ENCODE measurements around the gene DLG2. TPM values are rescaled to one million over a fixed set of nuclear protein-coding genes. Genes with fewer than 3 reads are reported as not detected.
"Not testable (repeated sequence)": the region's sequence is repeated elsewhere in the genome, so short reads cannot be mapped to it uniquely, and the experiment has no call there.

The DLG2 gene
- total and polyA plus RNA-seq, 2 of the 8 experiments (the other 6 are each of a cell fraction or from before 2014, with no cell fraction given) = 1.7 to 14.3 TPM

DNA sequence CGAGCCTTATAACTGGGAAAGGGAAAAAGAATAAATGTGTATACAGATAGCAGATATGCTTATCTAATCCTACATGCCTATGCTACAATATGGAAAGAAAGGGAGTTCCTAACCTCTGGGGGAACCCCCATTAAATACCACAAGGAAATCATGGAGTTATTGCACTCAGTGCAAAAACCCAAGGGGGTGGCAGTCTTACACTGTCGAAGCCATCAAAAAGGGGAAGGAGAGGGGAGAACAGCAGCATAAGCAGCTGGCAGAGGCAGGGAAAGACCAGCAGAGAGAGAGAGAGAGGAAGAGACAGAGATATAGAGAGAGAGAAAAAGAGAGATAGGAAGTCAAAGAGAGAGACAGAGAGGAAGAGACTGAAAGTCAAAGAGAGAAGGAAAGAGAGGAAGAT lies 15.5 kb downstream of the DLG2 start:
- H2AK5ac ChIP-seq (ENCODE audit: low read depth, low read length); H3K9ac ChIP-seq (replicated peaks in 1 of 4; ENCODE audit: extremely low read depth in 1 of 4, low read depth in 3 of 4, low read length in 3 of 4); H2BK20ac ChIP-seq (ENCODE audit: low read length); H2BK15ac ChIP-seq (ENCODE audit: low read length); H4K91ac ChIP-seq (replicated peaks; ENCODE audit: insufficient read length, low read length); H3K4me1 ChIP-seq (replicated peaks in 1 of 4; ENCODE audit: control insufficient read depth in 3 of 4, insufficient read depth in 4 of 4, low read length in 3 of 4); H3K4me2 ChIP-seq (ENCODE audit: insufficient read depth in 1 of 2, low read depth in 2 of 2, low read length in 2 of 2); H3K23me2 ChIP-seq (ENCODE audit: low read depth, low read length); H3K14ac ChIP-seq (ENCODE audit: insufficient read length); H3K9me3 ChIP-seq (ENCODE audit: insufficient read depth in 2 of 2, low read depth in 1 of 2, low read length in 1 of 2); H3K56ac ChIP-seq (replicated peaks; ENCODE audit: insufficient read length, low read depth, low read length); H3K23ac ChIP-seq (ENCODE audit: insufficient read length); H4K20me1 ChIP-seq (replicated peaks in 1 of 2; ENCODE audit: control insufficient read depth in 1 of 2, insufficient read depth in 2 of 2, low read length in 2 of 2); H4K8ac ChIP-seq (ENCODE audit: extremely low read depth, insufficient read depth, low read length); H3K79me1 ChIP-seq (ENCODE audit: low read depth, low read length); H3K27me3 ChIP-seq (replicated peaks in 1 of 4; ENCODE audit: control insufficient read depth in 3 of 4, extremely low read depth in 1 of 4, insufficient read depth in 3 of 4, low read length in 3 of 4); H4K5ac ChIP-seq (ENCODE audit: insufficient read length, low read depth, low read length); H2AFZ ChIP-seq (ENCODE audit: low read length); DNase-seq (ENCODE audit: low read depth in 1 of 2, low spot score in 2 of 2); H2BK12ac ChIP-seq (ENCODE audit: low read depth, low read length); H3K27ac ChIP-seq (ENCODE audit: low read depth, low read length); H3K4me3 ChIP-seq (ENCODE audit: extremely low read depth in 1 of 4, insufficient read depth in 2 of 4, low read depth in 3 of 4, low read length in 4 of 4); H3K18ac ChIP-seq (ENCODE audit: extremely low read depth, low read length); H3K4ac ChIP-seq (replicated peaks; ENCODE audit: insufficient read length, low read depth, low read length); H2BK120ac ChIP-seq (replicated peaks; ENCODE audit: low read depth, low read length); FAIRE-seq; H3K79me2 ChIP-seq (ENCODE audit: control insufficient read depth in 1 of 2, insufficient read depth in 2 of 2, low read length in 2 of 2); POLR2A ChIA-PET (ENCODE audit: partially characterized antibody); H2BK5ac ChIP-seq (ENCODE audit: low read depth, low read length): not testable (repeated sequence)
- CTCF ChIA-PET (ENCODE audit: partially characterized antibody) = interaction anchor here (0.6 kb wide), 1 partner anchor 1069 kb away, joined by 3 read pairs; no protein-coding TSS in a partner anchor
- WGBS, 2 experiments (ENCODE audit: extremely low coverage in 1 of 2, insufficient coverage in 1 of 2, insufficient read length in 1 of 2, insufficient replicate concordance in 2 of 2, low coverage in 1 of 2, low lambda C conversion rate in 2 of 2, missing lambda C conversion rate in 1 of 2) = 100% methylated on average over 2 of the region's 2 CpGs; no CpG with 5 or more reads in 1 of the 2 experiments
- peaks cover 0 to 10% (median 0%) of the 10 kb centered on the region in 4 experiments; a peak in 1 of 8 replicates for H3K36me3 ChIP-seq (ENCODE audit: control insufficient read depth in 2 of 4, insufficient read depth in 4 of 4, low read length in 3 of 4)

DNA sequence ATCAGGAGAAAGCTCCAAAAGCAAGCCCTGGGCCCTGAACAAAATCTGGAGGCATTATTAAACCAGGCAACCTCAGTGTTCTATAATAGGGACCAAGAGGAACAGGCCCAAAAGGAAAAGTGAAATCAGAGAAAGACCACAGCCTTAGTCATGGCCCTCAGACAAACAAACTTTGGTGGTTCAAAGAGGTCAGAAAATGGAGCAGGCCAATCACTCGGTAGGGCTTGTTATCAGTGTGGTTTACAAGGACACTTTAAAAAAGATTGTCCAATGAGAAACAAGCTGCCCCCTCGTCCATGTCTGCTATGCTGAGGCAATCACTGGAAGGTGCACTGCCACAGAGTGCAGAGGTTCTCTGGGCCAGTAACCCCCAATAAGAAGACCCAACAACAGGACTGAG lies 17.9 kb downstream of the DLG2 start:
- FAIRE-seq; POLR2A ChIA-PET (ENCODE audit: partially characterized antibody); H3K14ac ChIP-seq (ENCODE audit: insufficient read length); H3K4me3 ChIP-seq (ENCODE audit: extremely low read depth in 1 of 4, insufficient read depth in 2 of 4, low read depth in 3 of 4, low read length in 4 of 4); H3K79me2 ChIP-seq (ENCODE audit: control insufficient read depth in 1 of 2, insufficient read depth in 2 of 2, low read length in 2 of 2); DNase-seq (ENCODE audit: low read depth in 1 of 2, low spot score in 2 of 2); H2BK5ac ChIP-seq (ENCODE audit: low read depth, low read length); H3K79me1 ChIP-seq (ENCODE audit: low read depth, low read length); H3K18ac ChIP-seq (ENCODE audit: extremely low read depth, low read length); H3K4ac ChIP-seq (replicated peaks; ENCODE audit: insufficient read length, low read depth, low read length); H3K4me1 ChIP-seq (replicated peaks in 1 of 4; ENCODE audit: control insufficient read depth in 3 of 4, insufficient read depth in 4 of 4, low read length in 3 of 4); H2AFZ ChIP-seq (ENCODE audit: low read length); H3K23ac ChIP-seq (ENCODE audit: insufficient read length); H2BK15ac ChIP-seq (ENCODE audit: low read length); H3K23me2 ChIP-seq (ENCODE audit: low read depth, low read length); H3K27ac ChIP-seq (ENCODE audit: low read depth, low read length); H2BK20ac ChIP-seq (ENCODE audit: low read length); H3K9ac ChIP-seq (replicated peaks in 1 of 4; ENCODE audit: extremely low read depth in 1 of 4, low read depth in 3 of 4, low read length in 3 of 4); H3K56ac ChIP-seq (replicated peaks; ENCODE audit: insufficient read length, low read depth, low read length); H4K20me1 ChIP-seq (replicated peaks in 1 of 2; ENCODE audit: control insufficient read depth in 1 of 2, insufficient read depth in 2 of 2, low read length in 2 of 2); H3K9me3 ChIP-seq (ENCODE audit: insufficient read depth in 2 of 2, low read depth in 1 of 2, low read length in 1 of 2); H2BK120ac ChIP-seq (replicated peaks; ENCODE audit: low read depth, low read length); H2AK5ac ChIP-seq (ENCODE audit: low read depth, low read length); H4K91ac ChIP-seq (replicated peaks; ENCODE audit: insufficient read length, low read length); H3K27me3 ChIP-seq (replicated peaks in 1 of 4; ENCODE audit: control insufficient read depth in 3 of 4, extremely low read depth in 1 of 4, insufficient read depth in 3 of 4, low read length in 3 of 4); H3K4me2 ChIP-seq (ENCODE audit: insufficient read depth in 1 of 2, low read depth in 2 of 2, low read length in 2 of 2); H4K8ac ChIP-seq (ENCODE audit: extremely low read depth, insufficient read depth, low read length); H4K5ac ChIP-seq (ENCODE audit: insufficient read length, low read depth, low read length): not testable (repeated sequence)
- CTCF ChIA-PET (ENCODE audit: partially characterized antibody) = interaction anchor here (0.6 to 0.9 kb wide), 2 partner anchors 13 to 1488 kb away, joined by 3 read pairs; no protein-coding TSS in a partner anchor
- Histone ChIP-seq H3K36me3 (ENCODE audit: control insufficient read depth in 2 of 4, insufficient read depth in 4 of 4, low read length in 3 of 4) (peaks cover 0 to 10% (median 0%) of the 10 kb centered on the region in 4 experiments; a peak in 1 of 8 replicates), H2BK12ac (ENCODE audit: low read depth, low read length) (0 out of 2 replicates have a peak overlapping the region, but pooled peaks have one; percentile 39)
- 96% methylated on average over 2 of the region's 2 CpGs; no CpG with 5 or more reads in 1 of the 2 experiments for WGBS, 2 experiments (ENCODE audit: extremely low coverage in 1 of 2, insufficient coverage in 1 of 2, insufficient read length in 1 of 2, insufficient replicate concordance in 2 of 2, low coverage in 1 of 2, low lambda C conversion rate in 2 of 2, missing lambda C conversion rate in 1 of 2)
